GM13976 (cell line): ENCODE data around the gene ZMYM4.

Experiments
- DNase-seq: peaks from one replicate; pipeline ENCODE4 v3.0.0; 2012; ENCODE audit warnings: low spot score
- in situ Hi-C: fragments of 300-500 bp; cut with MboI; formaldehyde crosslinking; loops from one replicate; pipeline ENCODE4 v1.12.0; 2022; ENCODE audit warnings: low sequenced_read_pairs, mixed read lengths, inconsistent platforms; ENCODE audit not compliant: unreplicated experiment
- TF ChIP-seq, protein P1 (sequence below): IDR thresholded peaks from 2 replicates; pipeline ENCODE4 v1.5.1; 2012; ENCODE audit warnings: borderline replicate concordance, mild to moderate bottlenecking; ENCODE audit not compliant: insufficient read depth; ENCODE audit errors: extremely low read depth, missing control alignments, control extremely low read depth

Gene ZMYM4

GRCh38 chr1:35386290-35386689 lies 117.8 kb downstream of the ZMYM4 start:
- in situ Hi-C loops: no loop called here
- DNase-seq: no peak
- TF ChIP-seq, protein P1, sequence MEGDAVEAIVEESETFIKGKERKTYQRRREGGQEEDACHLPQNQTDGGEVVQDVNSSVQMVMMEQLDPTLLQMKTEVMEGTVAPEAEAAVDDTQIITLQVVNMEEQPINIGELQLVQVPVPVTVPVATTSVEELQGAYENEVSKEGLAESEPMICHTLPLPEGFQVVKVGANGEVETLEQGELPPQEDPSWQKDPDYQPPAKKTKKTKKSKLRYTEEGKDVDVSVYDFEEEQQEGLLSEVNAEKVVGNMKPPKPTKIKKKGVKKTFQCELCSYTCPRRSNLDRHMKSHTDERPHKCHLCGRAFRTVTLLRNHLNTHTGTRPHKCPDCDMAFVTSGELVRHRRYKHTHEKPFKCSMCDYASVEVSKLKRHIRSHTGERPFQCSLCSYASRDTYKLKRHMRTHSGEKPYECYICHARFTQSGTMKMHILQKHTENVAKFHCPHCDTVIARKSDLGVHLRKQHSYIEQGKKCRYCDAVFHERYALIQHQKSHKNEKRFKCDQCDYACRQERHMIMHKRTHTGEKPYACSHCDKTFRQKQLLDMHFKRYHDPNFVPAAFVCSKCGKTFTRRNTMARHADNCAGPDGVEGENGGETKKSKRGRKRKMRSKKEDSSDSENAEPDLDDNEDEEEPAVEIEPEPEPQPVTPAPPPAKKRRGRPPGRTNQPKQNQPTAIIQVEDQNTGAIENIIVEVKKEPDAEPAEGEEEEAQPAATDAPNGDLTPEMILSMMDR: no peak

DNA sequence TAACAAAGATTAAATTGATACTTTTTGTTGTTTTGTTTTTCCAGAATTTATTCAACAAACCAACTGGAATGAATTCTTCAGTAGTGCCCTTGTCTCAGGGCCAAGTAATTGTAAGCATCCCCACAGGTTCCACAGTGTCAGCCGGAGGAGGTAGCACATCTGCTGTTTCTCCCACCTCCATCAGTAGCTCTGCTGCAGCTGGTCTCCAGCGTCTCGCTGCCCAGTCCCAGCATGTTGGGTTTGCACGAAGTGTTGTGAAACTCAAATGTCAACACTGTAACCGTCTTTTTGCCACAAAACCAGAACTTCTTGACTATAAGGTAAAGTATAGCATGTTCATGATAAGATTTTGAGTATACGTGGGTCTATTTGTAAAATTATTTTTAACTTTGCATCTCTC lies 118.5 kb downstream of the ZMYM4 start:
- in situ Hi-C loops: no loop called here
- TF ChIP-seq, protein P1: no peak
- no peak for DNase-seq

DNA sequence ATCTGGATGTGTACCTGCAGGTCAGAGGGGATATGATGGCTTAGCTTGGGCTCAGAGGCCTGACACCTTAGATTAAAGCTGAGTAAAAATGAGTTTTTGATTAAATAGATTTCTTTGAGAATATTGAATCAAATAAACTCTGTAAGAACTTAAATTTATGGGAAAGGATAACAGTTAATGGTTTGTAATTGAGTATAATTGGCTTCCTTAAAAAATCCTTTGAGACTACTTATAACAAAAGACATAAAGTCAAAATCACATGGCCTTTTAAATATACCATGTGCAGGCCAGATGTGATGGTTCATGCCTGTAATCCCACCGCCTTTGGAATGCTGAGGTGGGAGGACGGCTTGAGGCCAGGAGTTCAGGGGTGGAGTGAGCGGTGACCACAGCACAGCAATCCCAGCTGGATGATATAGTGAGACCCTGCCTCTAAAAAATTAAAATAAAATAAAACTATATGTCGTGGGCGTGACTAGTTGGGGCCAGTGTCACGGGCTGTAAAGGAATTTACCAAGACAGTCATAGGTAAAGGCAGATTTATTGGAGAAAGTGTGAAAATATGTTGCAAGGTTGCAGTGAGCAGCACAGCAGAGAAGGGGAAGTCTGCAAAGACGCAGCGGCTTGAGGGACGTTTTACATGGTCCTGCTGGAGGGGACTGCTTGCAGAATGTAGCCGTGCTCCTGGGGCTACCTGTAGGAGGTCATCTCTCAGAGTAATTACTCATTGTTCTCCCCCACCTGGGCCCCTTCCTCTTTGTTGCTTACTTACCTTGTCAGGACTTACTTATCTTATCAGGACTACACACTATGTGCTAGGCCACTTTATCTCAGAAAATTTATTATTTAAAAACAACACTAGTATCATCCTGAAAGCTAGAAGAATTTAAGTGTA lies 122.3 kb downstream of the ZMYM4 start:
- DNase-seq: no peak
- TF ChIP-seq, protein P1: no peak
- in situ Hi-C loops: no loop called here

- in situ Hi-C loops: no loop called here
- DNase-seq: no peak
- TF ChIP-seq, protein P1: no peak
These were observed 125.9 kb downstream of the ZMYM4 start for GRCh38 chr1:35394386-35394785.

GRCh38 chr1:35398739-35399138 lies 130.2 kb downstream of the ZMYM4 start:
- in situ Hi-C loops: no loop called here
- no peak for DNase-seq
- TF ChIP-seq, protein P1: no peak

- DNase-seq: no peak
- in situ Hi-C loops: no loop called here
- TF ChIP-seq, protein P1: no peak
These were observed 132.5 kb downstream of the ZMYM4 start for GRCh38 chr1:35401049-35401448.
